Ovary (tissue), 9 donors: ENCODE results near the gene ZBTB9. TPM values are rescaled to one million over a fixed set of nuclear protein-coding genes. Genes with fewer than 3 reads are reported as not detected.

Source experiments
- DNase-seq, 5 donors: peaks; one replicate each; pipeline ENCODE4 v3.0.0-alpha.2; 2019 to 2020
- H3K27ac ChIP-seq, 2 donors: fragments of 200-600 bp; one replicate each; pipeline versions ENCODE4 v1.5.1 to v1.8.0; 2019 to 2022
- H3K27me3 ChIP-seq: fragments of 200-600 bp; one replicate; pipeline ENCODE4 v1.8.0; 2022
- H3K36me3 ChIP-seq: fragments of 200-600 bp; sonication (generic); one replicate; pipeline ENCODE4 v1.5.1; 2019
- H3K4me1 ChIP-seq: one replicate; pipeline ENCODE4 v1.8.1; 2013; ENCODE audit warnings: mild to moderate bottlenecking, moderate library complexity; ENCODE audit not compliant: insufficient read depth
- H3K4me3 ChIP-seq: fragments of 200-600 bp; sonication (generic); one replicate; pipeline ENCODE4 v1.5.1; 2017
- H3K9me3 ChIP-seq, 2 donors: fragments of 200-600 bp in 1 of 2; sonication (generic) in 1 of 2; one replicate each; pipeline versions ENCODE4 v1.5.1 to v1.8.1; 2013 to 2019; ENCODE audit warnings: mild to moderate bottlenecking in 1 of 2, moderate library complexity in 1 of 2
- EP300 ChIP-seq: sonication (generic); formaldehyde crosslinking; IDR thresholded peaks from one replicate; pipeline ENCODE4 v1.6.1; 2017; ENCODE audit warnings: antibody characterized with exemption
- POLR2A ChIP-seq: fragments of 450-650 bp; IDR thresholded peaks from one replicate; pipeline ENCODE4 v1.6.1; 2017; ENCODE audit warnings: antibody characterized with exemption, mild to moderate bottlenecking, moderate library complexity
- WGBS, 3 donors: extraction: QIAGEN DNeasy Blood & Tissue Kit in 1 of 3; methylation state at CpG; one replicate each; pipeline versions ENCODE4 v1.1.5 to v1.1.7; 2013 to 2017; 5-methylcytosine and 5-hydroxymethylcytosine counted together
- intact Hi-C, 4 donors: fragments of 100-400 bp; cut with DNase I; formaldehyde crosslinking; loops; one replicate each; pipeline versions ENCODE4 v1.11.0 to v1.15.1; 2022 to 2023
- polyA plus RNA-seq, 2 donors: library from polyadenylated mRNA; stranded (reverse); fragments of 200-250 nt in 1 of 2; fragments of 350-450 nt in 1 of 2; fragmentation: Illumina TruSeq in 1 of 2; extraction: RNeasy Lipid Tissue Mini Kit (QIAGEN cat#74804) in 1 of 2; gene quantifications; one replicate each; pipeline ENCODE4 v1.2.3, GENCODE V29; 2013 to 2014
- total RNA-seq, 7 donors: library from RNA; depleted of rRNA in 2 of 7; stranded (reverse); fragments of >200 nt in 2 of 7; fragmentation: NEBNext Ultra II Directional in 3 of 7; extraction: Animal tissue kit (Norgen Biotek cat#: 25700) in 3 of 7; gene quantifications; one replicate each; pipeline versions ENCODE4 v1.1.0 to v1.2.4, GENCODE V29; 2016 to 2023
- TF ChIP-seq, protein P1 (sequence below), 3 donors: fragments of 450-650 bp in 2 of 3; fragments of 200-600 bp in 1 of 3; IDR thresholded peaks; one replicate each; pipeline versions ENCODE4 v1.5.1 to v1.8.0; 2016 to 2022; ENCODE audit warnings: antibody characterized with exemption in 3 of 3, mild to moderate bottlenecking in 1 of 3
- donor health status: DM: no; HTN: no; CAD: no; lungs with moderate emphysema.
- donor health status: DM: no; HTN: no; CAD: no.
- donor health status: Bipolar disorder and iron deficiency.
- donor health status: DM: yes; HTN: yes; CAD: no.
- donor health status: DM: no; HTN: no; CAD: no.
- donor health status: DM: yes; HTN: yes; CAD: no.

Gene ZBTB9
- total and polyA plus RNA-seq, 9 donors: 2.4 to 13.5 (median 8.8) TPM

DNA sequence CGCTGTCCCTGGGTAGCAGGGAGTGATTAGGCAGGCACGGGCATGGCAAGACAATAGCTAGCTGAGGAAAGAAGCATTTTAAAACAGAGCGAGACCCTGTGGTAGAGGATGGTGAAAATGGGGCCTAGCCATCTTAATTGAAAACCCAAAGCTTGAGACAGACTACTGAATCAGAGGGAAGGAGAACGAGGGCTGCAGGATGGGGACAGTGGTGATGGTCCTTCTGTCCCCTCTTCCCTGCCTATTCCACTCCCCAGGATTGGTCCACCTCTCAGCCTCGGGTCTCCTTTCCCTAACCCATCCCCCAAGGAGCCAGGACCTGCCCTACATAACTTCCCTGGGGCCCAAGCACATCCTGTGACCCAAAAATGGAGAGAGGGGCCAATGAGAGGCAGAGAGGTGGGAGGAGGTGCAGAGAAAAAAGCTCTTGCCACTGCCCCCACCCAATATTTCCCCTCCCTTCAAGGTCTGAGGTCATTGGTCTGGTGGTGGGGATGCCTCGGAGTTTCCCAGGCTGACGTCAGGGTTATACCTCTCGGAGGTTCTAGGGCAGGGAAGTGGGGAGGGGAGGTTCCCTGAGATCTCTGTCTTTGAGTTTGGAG is 35.6 kb upstream of the ZBTB9 start:
- Histone ChIP-seq H3K4me1 (peaks cover 5% of the 10 kb centered on the region), H3K36me3 (no peaks in the 10 kb centered on the region), H3K27ac (peak overlapping the region; percentile 91 to 92), H3K9me3 (no peaks in the 10 kb centered on the region), H3K27me3 (no peaks in the 10 kb centered on the region), H3K4me3 (peak overlapping the region; percentile 34)
- TF ChIP-seq EP300 (no peak), POLR2A (no peak)
- TF ChIP-seq, protein P1, sequence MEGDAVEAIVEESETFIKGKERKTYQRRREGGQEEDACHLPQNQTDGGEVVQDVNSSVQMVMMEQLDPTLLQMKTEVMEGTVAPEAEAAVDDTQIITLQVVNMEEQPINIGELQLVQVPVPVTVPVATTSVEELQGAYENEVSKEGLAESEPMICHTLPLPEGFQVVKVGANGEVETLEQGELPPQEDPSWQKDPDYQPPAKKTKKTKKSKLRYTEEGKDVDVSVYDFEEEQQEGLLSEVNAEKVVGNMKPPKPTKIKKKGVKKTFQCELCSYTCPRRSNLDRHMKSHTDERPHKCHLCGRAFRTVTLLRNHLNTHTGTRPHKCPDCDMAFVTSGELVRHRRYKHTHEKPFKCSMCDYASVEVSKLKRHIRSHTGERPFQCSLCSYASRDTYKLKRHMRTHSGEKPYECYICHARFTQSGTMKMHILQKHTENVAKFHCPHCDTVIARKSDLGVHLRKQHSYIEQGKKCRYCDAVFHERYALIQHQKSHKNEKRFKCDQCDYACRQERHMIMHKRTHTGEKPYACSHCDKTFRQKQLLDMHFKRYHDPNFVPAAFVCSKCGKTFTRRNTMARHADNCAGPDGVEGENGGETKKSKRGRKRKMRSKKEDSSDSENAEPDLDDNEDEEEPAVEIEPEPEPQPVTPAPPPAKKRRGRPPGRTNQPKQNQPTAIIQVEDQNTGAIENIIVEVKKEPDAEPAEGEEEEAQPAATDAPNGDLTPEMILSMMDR (IDR thresholded peaks at IDR 0.05): peak in 1 of 3 donors; percentile 3
- intact Hi-C loops: loop anchor here in 3 of 4 donors (5.0 to 10.0 kb wide), 4 partner anchors 104 to 144 kb away; partner anchors contain the start of genes B3GALT4 (in 1 of the 3), RGL2 (in 1 of the 3), RPS18 (in 1 of the 3) and TAPBP (in 1 of the 3)
- peak in 2 of 5 donors; percentile 35 to 46 for DNase-seq
- 25 to 39% (median 36%) methylated on average over 8 of the region's 8 CpGs for WGBS, 3 donors

DNA sequence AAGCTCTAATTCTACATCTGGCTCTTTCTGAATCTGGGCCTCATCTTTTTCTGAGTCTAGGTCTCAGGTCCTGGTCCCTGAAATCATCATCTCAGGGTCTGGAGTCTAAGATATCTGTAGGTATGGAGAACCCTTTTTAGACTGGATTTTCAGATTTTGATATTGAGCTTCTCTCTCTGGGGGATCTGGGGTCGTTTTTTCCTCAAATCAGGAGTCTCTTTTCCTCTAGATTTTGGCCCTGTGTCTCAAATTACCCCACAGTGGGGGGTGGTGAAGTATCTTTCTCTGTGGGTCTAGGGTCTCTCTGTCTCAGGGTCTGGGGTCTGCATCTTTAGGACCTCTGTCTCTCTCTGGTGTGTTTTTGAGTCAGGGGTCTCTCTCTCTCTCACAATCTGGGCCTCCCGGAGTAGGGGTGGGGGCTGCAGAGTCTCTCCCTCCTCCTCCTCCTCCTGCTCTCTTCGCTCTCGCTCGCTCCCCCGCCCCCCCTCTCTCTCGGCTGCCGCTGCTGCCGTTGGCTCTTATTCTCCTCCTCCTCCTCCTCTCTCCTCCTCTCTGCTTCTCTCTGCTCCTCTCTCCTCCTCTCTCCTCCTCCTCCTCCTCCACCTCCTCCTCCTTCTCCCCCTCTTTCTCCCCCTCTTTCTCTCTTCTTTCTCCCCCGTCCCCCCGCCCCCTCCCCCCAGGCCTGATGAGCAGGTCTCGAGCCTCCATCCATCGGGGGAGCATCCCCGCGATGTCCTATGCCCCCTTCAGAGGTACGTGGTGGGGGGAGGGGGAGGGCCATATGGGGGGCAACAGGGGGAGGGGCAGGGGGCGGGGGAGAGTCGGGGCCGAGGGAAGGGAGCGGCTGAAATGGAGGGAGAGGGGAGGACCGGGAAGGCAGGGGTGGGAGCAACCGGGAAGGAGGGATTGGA is 34.5 kb upstream of the ZBTB9 start, which contains the start of gene SYNGAP1:
SYNGAP1 (plus strand) TSS at position 486 of the 911 bp plus-strand sequence; CDS start at position 686, 200 bp downstream.
- intact Hi-C loops: loop anchor here in 3 of 4 donors (5.0 to 10.0 kb wide), 4 partner anchors 105 to 145 kb away; partner anchors contain the start of genes TAPBP (in 2 of the 3), ZBTB22 (in 2 of the 3), B3GALT4 (in 1 of the 3) and RGL2 (in 1 of the 3)
- WGBS, 3 donors: 3% methylated on average over 21 to 22 of the region's 22 CpGs
- no peaks in the 10 kb centered on the region for H3K9me3 ChIP-seq

DNA sequence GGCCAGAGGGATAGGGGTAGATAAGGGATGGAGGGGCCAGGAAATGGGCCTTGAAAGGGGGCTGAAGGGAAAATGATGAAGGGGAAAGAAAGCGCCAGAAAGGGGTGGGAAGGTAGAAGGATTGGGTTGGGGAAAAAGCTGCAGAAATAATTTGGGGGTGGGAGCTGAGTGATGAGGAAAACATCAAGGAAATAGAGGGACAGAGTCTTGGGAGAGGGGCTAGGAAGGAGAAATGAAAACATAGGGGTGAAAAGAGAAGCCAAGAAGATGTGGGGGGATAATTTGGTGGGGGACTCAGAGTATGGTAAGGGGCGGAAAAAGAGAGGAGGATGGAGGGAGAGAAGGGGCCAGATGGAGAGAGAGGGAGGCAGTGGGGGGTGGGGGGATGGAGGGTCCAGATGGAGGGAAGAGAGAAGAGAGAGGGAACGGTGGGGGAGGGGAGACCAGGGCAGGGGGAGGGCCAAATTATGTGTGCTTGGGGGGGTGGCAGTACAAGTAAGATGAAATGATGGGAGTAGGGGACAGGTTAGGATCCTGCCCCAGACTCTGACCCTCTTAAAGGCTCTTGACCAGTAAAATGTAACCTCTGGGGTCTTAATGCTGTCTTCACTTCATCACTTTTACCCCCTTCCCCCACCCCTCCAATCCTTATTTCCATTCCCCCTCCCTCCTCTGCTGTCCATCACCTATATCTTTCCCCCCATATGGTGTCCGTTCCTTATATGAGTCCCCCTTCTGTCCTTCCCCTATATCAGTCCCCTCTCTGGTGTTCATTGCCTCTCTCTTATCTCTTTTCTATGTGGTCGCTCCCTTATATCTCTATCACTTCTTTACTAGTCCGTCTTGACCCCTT is 33.7 kb upstream of the ZBTB9 start:
- H3K27ac ChIP-seq: peak overlapping the region; percentile 46 to 60
- H3K9me3 ChIP-seq: no peaks in the 10 kb centered on the region
- intact Hi-C loops: loop anchor here in 1 of 4 donors (10.0 kb wide), 1 partner anchor 106 kb away; the partner anchor contains the start of genes TAPBP and ZBTB22
- peaks cover 15% of the 10 kb centered on the region for H3K4me1 ChIP-seq
- WGBS, 3 donors: 45 to 54% (median 51%) methylated on average over 6 of the region's 6 CpGs
- TF ChIP-seq EP300 (no peak), POLR2A (no peak)
- TF ChIP-seq, protein P1 (IDR thresholded peaks at IDR 0.05): no peak
- DNase-seq: peak in 1 of 5 donors; percentile 45
- peak overlapping the region; percentile 46 for H3K4me3 ChIP-seq
- no peaks in the 10 kb centered on the region for H3K27me3 ChIP-seq
- H3K36me3 ChIP-seq: no peaks in the 10 kb centered on the region

More for the DNA sequence above, 34.5 kb upstream of the ZBTB9 start, which contains the start of gene SYNGAP1:
- Histone ChIP-seq H3K4me1 (peaks cover 13% of the 10 kb centered on the region), H3K27me3 (no peaks in the 10 kb centered on the region), H3K4me3 (peak within 1 kb of the TSS; percentile 46), H3K36me3 (no peaks in the 10 kb centered on the region), H3K27ac (peak within 1 kb of the TSS; percentile 91 to 92)
- peak; percentile 79 to 88 (median 86) for DNase-seq
- peak; percentile 38 for TF ChIP-seq POLR2A
- TF ChIP-seq EP300: no peak

DNA sequence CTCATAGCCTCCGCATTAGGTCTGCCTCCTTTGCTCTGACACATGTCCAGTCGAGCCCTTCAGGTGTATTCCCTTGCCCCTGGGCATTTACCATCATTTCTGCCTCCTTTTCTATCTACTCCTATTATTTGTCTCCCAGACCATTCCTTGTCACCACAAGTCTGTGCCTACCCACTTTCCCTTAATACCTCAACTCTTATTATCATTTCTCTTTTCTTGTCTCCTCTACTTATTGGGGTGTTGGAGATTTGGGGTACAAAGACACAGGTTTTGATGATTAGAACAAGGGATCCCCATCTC is 33.1 kb upstream of the ZBTB9 start:
- TF ChIP-seq, protein P1 (IDR thresholded peaks at IDR 0.05): no peak
- TF ChIP-seq POLR2A (no peak), EP300 (no peak)
- DNase-seq: no peak
- Histone ChIP-seq H3K4me1 (peaks cover 15% of the 10 kb centered on the region), H3K27me3 (no peaks in the 10 kb centered on the region), H3K36me3 (no peaks in the 10 kb centered on the region), H3K4me3 (no peak overlapping the region), H3K9me3 (no peaks in the 10 kb centered on the region), H3K27ac (peak overlapping the region; percentile 45 to 60)
- WGBS, 3 donors: 75 to 80% (median 75%) methylated on average over 2 of the region's 2 CpGs
- intact Hi-C loops: loop anchor here in 1 of 4 donors (10.0 kb wide), 1 partner anchor 106 kb away; the partner anchor contains the start of genes TAPBP and ZBTB22
